SH-SY5Y (cell line): Measurements from ENCODE around the gene TICAM1.

ENCODE experiments used
- GATA2 ChIP-seq: IDR thresholded peaks from 2 replicates; pipeline ENCODE4 v1.6.1; 2011; ENCODE audit warnings: mild to moderate bottlenecking, low read depth, low read length
- GATA3 ChIP-seq: IDR thresholded peaks from 2 replicates; pipeline ENCODE4 v1.6.1; 2011; ENCODE audit warnings: low read depth, mild to moderate bottlenecking, low read length, moderate library complexity

DNA sequence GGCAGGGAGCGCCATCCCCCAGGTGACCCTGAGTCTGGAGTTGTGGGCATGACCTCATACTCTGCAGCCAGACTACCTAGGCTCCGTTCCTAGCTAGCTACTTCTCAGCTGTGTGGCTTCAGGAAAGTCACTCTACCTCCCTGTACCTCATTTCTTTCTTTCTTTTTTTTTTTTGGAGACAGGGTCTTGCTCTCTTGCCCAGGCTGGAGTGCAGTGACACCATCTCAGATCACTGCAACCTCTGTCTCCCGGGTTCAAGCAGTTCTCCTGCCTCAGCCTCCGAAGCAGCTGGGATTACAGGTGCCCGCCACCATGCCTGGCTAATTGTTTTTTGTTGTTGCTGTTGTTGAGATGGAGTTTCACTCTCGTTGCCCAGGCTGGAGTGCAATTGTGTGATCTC lies 21.0 kb upstream of the TICAM1 start:
- TF ChIP-seq GATA2 (no peak), GATA3 (no peak)
